ENCODE results near the gene CACNA1I. TPM values are rescaled to one million over a fixed set of nuclear protein-coding genes. Genes with fewer than 3 reads are reported as not detected.

CACNA1I gene
- total RNA-seq, 1 experiment from 2014 or later = 0.15 TPM

DNA sequence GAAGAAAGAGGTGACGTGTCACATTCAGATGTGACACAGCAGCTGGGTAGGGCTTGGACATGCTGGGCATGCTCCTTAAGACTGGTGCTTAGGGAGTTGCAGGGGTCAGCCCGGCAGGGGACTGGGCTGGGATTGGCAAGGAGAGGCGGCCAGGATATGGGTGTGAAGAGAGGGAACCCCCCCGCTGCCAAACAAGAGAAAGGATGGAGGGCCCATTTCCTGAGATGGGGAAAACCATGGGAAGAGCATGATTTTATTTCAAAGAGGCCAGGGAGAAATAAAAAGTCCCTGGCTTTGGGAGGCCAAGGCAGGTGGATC is 44.9 kb upstream of the CACNA1I start (continued):
- TF ChIP-seq, protein P1, sequence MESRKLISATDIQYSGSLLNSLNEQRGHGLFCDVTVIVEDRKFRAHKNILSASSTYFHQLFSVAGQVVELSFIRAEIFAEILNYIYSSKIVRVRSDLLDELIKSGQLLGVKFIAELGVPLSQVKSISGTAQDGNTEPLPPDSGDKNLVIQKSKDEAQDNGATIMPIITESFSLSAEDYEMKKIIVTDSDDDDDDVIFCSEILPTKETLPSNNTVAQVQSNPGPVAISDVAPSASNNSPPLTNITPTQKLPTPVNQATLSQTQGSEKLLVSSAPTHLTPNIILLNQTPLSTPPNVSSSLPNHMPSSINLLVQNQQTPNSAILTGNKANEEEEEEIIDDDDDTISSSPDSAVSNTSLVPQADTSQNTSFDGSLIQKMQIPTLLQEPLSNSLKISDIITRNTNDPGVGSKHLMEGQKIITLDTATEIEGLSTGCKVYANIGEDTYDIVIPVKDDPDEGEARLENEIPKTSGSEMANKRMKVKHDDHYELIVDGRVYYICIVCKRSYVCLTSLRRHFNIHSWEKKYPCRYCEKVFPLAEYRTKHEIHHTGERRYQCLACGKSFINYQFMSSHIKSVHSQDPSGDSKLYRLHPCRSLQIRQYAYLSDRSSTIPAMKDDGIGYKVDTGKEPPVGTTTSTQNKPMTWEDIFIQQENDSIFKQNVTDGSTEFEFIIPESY (IDR thresholded peaks at IDR 0.05; ENCODE audit: extremely low read depth, insufficient replicate concordance, low read length) = no peak
- TF ChIP-seq ZFX (IDR thresholded peaks at IDR 0.05) (no peak), JUND (IDR thresholded peaks at IDR 0.05) (no peak), CBX3 (IDR thresholded peaks at IDR 0.05; ENCODE audit: low read depth) (no peak), EZH2 (IDR thresholded peaks at IDR 0.05) (no peak), EZH2phosphoT487 (IDR thresholded peaks at IDR 0.05; ENCODE audit: borderline replicate concordance) (no peak), ELF1 (IDR thresholded peaks at IDR 0.05; ENCODE audit: borderline replicate concordance, low read depth) (no peak), POLR2AphosphoS5 (IDR thresholded peaks at IDR 0.05; ENCODE audit: low read depth, low read length) (no peak), RAD21 (IDR thresholded peaks at IDR 0.05; ENCODE audit: low read depth) (no peak), POLR2A (IDR thresholded peaks at IDR 0.05; ENCODE audit: borderline replicate concordance, extremely low read depth, insufficient read depth, insufficient read length) (no peak)
- TF ChIP-seq, protein P2, sequence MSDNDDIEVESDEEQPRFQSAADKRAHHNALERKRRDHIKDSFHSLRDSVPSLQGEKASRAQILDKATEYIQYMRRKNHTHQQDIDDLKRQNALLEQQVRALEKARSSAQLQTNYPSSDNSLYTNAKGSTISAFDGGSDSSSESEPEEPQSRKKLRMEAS (IDR thresholded peaks at IDR 0.05) = no peak

DNA sequence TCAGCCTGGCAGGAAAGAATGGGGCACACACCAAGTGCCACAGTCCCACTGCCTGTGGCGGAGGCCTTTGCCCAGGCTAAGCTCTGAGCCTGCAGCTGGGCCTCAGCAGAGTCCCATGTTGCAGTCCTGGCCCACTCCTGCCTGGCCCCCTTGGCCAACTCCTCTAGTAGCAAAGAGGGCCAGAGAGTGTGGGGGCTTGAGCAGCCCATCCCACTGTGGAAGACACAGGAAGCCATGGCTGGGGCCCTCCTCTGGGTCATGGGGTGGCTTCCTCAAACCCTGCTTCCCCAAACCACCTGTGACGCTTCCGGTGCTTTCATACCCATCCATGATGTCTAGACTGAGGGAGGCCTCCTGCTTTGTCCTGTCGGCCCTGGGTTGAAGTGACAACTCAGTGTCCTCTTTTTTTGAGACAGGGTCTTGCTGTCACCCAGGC is 43.8 kb upstream of the CACNA1I start:
- ChIA-PET CTCF (interaction anchor here (0.7 to 2.1 kb wide), 3 partner anchors 31 to 36 kb away, joined by 3 to 7 read pairs (median 5); no protein-coding TSS in a partner anchor), RAD21 (ENCODE audit: low non-redundant PET in 1 of 2, low total read pairs in 2 of 2, uncharacterized antibody in 2 of 2, unreplicated experiment in 2 of 2) (no interaction called here), POLR2A (interaction anchor here (0.6 kb wide), 1 partner anchor 48 kb away, joined by 4 read pairs; no protein-coding TSS in a partner anchor)
- H3K36me3 ChIP-seq (ENCODE audit: control insufficient read depth in 1 of 2, insufficient read depth in 2 of 2, low read length in 2 of 2) = peaks cover 13 to 49% of the 10 kb centered on the region in 2 experiments
- no peak for TF ChIP-seq EZH2phosphoT487 (IDR thresholded peaks at IDR 0.05; ENCODE audit: borderline replicate concordance)
- no TSS peak for BruUV-seq (replicated peaks)
- ATAC-seq (no peak), DNase-seq (ENCODE audit: low read depth, low spot score) (no peak)
- H3K27me3 ChIP-seq (ENCODE audit: insufficient read depth, low read length) = no peaks in the 10 kb centered on the region
- peaks cover 59% of the 10 kb centered on the region for H3K79me2 ChIP-seq (ENCODE audit: insufficient read depth, low read length)
- no peak overlapping the region for H3K9ac ChIP-seq (ENCODE audit: low read length)
- H3K4me2 ChIP-seq (ENCODE audit: low read length) = no peak overlapping the region
- peak overlapping the region; percentile 40 for H3K27ac ChIP-seq (ENCODE audit: low read depth, low read length)
- H4K20me1 ChIP-seq (ENCODE audit: insufficient read depth) = peaks cover 19% of the 10 kb centered on the region; the same call in 1 of the 2 replicates
- H3K4me3 ChIP-seq (replicated peaks in 1 of 2; ENCODE audit: low read depth in 1 of 2, low read length in 2 of 2) = no peak overlapping the region
- no peaks in the 10 kb centered on the region for H3K9me2 ChIP-seq (ENCODE audit: insufficient read depth)
- H2AFZ ChIP-seq (ENCODE audit: low read depth, low read length, poor library complexity, severe bottlenecking) = no peak overlapping the region
- peaks cover 24 to 46% of the 10 kb centered on the region in 2 experiments for H3K4me1 ChIP-seq (ENCODE audit: control insufficient read depth in 1 of 2, insufficient read depth in 2 of 2, low read length in 2 of 2)
- no peaks in the 10 kb centered on the region for H3K9me3 ChIP-seq (ENCODE audit: control insufficient read depth in 1 of 2, insufficient read depth in 1 of 2, low read depth in 1 of 2, low read length in 2 of 2)
- intact Hi-C loops (cut with micrococcal nuclease) = no loop called here
